Measurements from ENCODE around the gene NCL. TPM values are rescaled to one million over a fixed set of nuclear protein-coding genes. Genes with fewer than 3 reads are reported as not detected.

The NCL gene
- total and polyA plus RNA-seq, 2 of the 13 experiments (the other 11 are each of a cell fraction or from before 2014, with no cell fraction given) = 105 to 779 TPM

DNA sequence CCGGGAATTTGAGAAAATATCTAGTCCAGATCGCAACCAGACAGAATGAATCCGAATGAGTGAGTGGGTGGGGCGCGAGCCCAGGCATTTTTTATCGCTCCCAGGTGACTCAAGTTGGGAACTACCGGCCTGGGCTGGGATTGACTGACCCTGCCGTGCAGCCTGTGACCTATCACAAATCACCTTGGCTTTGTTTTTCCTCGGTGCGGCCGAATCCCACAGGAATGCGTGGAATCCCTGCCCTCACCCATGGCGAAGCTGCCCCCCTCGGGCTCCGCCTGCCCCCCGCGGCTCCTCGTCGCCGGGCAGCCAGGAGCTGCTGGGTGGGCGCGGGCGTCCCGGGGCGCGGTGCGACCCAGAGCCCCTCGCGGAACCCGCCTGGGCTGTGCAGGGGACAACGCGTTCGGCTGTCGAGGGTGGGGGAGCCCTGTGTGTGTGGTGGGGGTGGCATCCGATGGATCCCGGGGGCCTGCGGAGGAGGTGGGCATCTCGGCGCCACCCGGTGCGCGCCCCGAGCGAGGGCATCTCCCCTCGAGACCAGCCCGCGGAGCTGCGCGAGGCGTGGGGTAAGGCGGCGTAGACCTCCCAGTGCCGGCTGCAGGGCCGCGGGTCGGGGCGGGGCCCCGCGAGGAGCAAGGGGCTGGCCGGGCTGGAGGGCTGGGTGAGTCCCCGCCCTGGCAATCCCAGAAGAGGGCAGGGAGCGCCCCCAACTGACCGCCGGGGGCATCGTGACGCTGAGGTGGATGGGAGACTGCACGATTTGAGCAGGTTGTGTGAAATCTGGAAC is 52.3 kb downstream of the NCL start (continued):
- TF ChIP-seq ZNF788 (CRISPR knock-in tag; IDR thresholded peaks at IDR 0.05; ENCODE audit: borderline replicate concordance) = 0 out of 2 replicates have a peak, but pooled peaks have one; percentile 38
- TF ChIP-seq BORCS8-MEF2B (CRISPR knock-in tag; IDR thresholded peaks at IDR 0.05) = 0 out of 2 replicates have a peak, but pooled peaks have one; percentile 15
- TF ChIP-seq, protein P1, sequence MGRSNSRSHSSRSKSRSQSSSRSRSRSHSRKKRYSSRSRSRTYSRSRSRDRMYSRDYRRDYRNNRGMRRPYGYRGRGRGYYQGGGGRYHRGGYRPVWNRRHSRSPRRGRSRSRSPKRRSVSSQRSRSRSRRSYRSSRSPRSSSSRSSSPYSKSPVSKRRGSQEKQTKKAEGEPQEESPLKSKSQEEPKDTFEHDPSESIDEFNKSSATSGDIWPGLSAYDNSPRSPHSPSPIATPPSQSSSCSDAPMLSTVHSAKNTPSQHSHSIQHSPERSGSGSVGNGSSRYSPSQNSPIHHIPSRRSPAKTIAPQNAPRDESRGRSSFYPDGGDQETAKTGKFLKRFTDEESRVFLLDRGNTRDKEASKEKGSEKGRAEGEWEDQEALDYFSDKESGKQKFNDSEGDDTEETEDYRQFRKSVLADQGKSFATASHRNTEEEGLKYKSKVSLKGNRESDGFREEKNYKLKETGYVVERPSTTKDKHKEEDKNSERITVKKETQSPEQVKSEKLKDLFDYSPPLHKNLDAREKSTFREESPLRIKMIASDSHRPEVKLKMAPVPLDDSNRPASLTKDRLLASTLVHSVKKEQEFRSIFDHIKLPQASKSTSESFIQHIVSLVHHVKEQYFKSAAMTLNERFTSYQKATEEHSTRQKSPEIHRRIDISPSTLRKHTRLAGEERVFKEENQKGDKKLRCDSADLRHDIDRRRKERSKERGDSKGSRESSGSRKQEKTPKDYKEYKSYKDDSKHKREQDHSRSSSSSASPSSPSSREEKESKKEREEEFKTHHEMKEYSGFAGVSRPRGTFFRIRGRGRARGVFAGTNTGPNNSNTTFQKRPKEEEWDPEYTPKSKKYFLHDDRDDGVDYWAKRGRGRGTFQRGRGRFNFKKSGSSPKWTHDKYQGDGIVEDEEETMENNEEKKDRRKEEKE (IDR thresholded peaks at IDR 0.05) = no peak
- TF ChIP-seq GABPB1 (CRISPR knock-in tag; IDR thresholded peaks at IDR 0.05) = peak; percentile 69
- TF ChIP-seq FOXJ3 (CRISPR knock-in tag; IDR thresholded peaks at IDR 0.05; ENCODE audit: borderline replicate concordance) = peak; percentile 8; the same call in 1 of the 2 replicates
- TF ChIP-seq MLXIP (CRISPR knock-in tag; IDR thresholded peaks at IDR 0.05; ENCODE audit: borderline replicate concordance) = no peak
- TF ChIP-seq ZBTB44 (CRISPR knock-in tag; IDR thresholded peaks at IDR 0.05) = no peak
- TF ChIP-seq ZBTB8A (CRISPR knock-in tag; IDR thresholded peaks at IDR 0.05; ENCODE audit: borderline replicate concordance, low read depth) = no peak
- TF ChIP-seq, protein P2, sequence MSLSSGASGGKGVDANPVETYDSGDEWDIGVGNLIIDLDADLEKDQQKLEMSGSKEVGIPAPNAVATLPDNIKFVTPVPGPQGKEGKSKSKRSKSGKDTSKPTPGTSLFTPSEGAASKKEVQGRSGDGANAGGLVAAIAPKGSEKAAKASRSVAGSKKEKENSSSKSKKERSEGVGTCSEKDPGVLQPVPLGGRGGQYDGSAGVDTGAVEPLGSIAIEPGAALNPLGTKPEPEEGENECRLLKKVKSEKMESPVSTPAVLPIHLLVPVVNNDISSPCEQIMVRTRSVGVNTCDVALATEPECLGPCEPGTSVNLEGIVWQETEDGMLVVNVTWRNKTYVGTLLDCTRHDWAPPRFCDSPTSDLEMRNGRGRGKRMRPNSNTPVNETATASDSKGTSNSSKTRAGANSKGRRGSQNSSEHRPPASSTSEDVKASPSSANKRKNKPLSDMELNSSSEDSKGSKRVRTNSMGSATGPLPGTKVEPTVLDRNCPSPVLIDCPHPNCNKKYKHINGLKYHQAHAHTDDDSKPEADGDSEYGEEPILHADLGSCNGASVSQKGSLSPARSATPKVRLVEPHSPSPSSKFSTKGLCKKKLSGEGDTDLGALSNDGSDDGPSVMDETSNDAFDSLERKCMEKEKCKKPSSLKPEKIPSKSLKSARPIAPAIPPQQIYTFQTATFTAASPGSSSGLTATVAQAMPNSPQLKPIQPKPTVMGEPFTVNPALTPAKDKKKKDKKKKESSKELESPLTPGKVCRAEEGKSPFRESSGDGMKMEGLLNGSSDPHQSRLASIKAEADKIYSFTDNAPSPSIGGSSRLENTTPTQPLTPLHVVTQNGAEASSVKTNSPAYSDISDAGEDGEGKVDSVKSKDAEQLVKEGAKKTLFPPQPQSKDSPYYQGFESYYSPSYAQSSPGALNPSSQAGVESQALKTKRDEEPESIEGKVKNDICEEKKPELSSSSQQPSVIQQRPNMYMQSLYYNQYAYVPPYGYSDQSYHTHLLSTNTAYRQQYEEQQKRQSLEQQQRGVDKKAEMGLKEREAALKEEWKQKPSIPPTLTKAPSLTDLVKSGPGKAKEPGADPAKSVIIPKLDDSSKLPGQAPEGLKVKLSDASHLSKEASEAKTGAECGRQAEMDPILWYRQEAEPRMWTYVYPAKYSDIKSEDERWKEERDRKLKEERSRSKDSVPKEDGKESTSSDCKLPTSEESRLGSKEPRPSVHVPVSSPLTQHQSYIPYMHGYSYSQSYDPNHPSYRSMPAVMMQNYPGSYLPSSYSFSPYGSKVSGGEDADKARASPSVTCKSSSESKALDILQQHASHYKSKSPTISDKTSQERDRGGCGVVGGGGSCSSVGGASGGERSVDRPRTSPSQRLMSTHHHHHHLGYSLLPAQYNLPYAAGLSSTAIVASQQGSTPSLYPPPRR (CRISPR knock-in tag; IDR thresholded peaks at IDR 0.05; ENCODE audit: borderline replicate concordance) = no peak
- TF ChIP-seq ZNF33B (CRISPR knock-in tag; IDR thresholded peaks at IDR 0.05) = peak; percentile 69; the same call in 1 of the 2 replicates
- TF ChIP-seq ZNF720 (CRISPR knock-in tag; IDR thresholded peaks at IDR 0.05) = no peak
- no peak for TF ChIP-seq FOXA1 (IDR thresholded peaks at IDR 0.05)
- TF ChIP-seq FOXA1 (CRISPR knock-in tag; IDR thresholded peaks at IDR 0.05) = 0 out of 2 replicates have a peak, but pooled peaks have one; percentile 24
- no peak for TF ChIP-seq ZNF672 (CRISPR knock-in tag; IDR thresholded peaks at IDR 0.05)
- TF ChIP-seq MIER2 (CRISPR knock-in tag; IDR thresholded peaks at IDR 0.05) = 0 out of 2 replicates have a peak, but pooled peaks have one; percentile 9

Data from HepG2 (cell line).